Measurements from ENCODE around the gene RPS6KB2.

GRCh38 chr11:67413266-67413849 lies 14.9 kb upstream of the RPS6KB2 start:
- no peak for TF ChIP-seq CTCF (IDR thresholded peaks at IDR 0.05)
- TF ChIP-seq EP300 (IDR thresholded peaks at IDR 0.05) = no peak
- no peak for TF ChIP-seq POLR2A (IDR thresholded peaks at IDR 0.05)
